Measurements from ENCODE around the gene NOTCH2. TPM values are rescaled to one million over a fixed set of nuclear protein-coding genes. Genes with fewer than 3 reads are reported as not detected.
"Not testable (repeated sequence)": the region's sequence is repeated elsewhere in the genome, so short reads cannot be mapped to it uniquely, and the experiment has no call there.

NOTCH2 gene
- total RNA-seq, 3 donors from 2014 or later = 106 to 148 (median 123) TPM

- Histone ChIP-seq H3K27ac (no peak overlapping the region), H3K4me1 (no peaks in the 10 kb centered on the region), H3K27me3 (no peaks in the 10 kb centered on the region), H3K4me3 (no peak overlapping the region), H3K36me3 (no peaks in the 10 kb centered on the region), H3K9me3 (no peaks in the 10 kb centered on the region)
- TF ChIP-seq POLR2A (IDR thresholded peaks at IDR 0.05) (no peak), POLR2AphosphoS5 (IDR thresholded peaks at IDR 0.05) (no peak), CTCF (IDR thresholded peaks at IDR 0.05) (no peak)
- no peak for DNase-seq (ENCODE audit: low spot score in 2 of 2)
- intact Hi-C loops (cut with DNase I; ENCODE audit: low total_unique reads) = no loop called here
These were observed 91.4 kb downstream of the NOTCH2 start for GRCh38 chr1:119978018-119978505.

GRCh38 chr1:119977113-119977736, 92.2 kb downstream of the NOTCH2 start:
- H3K4me3 ChIP-seq; H3K4me1 ChIP-seq; intact Hi-C loops (cut with DNase I; ENCODE audit: low total_unique reads): not testable (repeated sequence)

GRCh38 chr1:119975582-119976254, 93.7 kb downstream of the NOTCH2 start:
- H3K27me3 ChIP-seq; H3K4me3 ChIP-seq; intact Hi-C loops (cut with DNase I; ENCODE audit: low total_unique reads); H3K4me1 ChIP-seq; H3K9me3 ChIP-seq; DNase-seq (ENCODE audit: low spot score in 2 of 2); H3K27ac ChIP-seq; H3K36me3 ChIP-seq: not testable (repeated sequence)

More at GRCh38 chr1:119977113-119977736, 92.2 kb downstream of the NOTCH2 start:
- H3K9me3 ChIP-seq; H3K36me3 ChIP-seq; H3K27ac ChIP-seq; H3K27me3 ChIP-seq; DNase-seq (ENCODE audit: low spot score in 2 of 2): not testable (repeated sequence)

GRCh38 chr1:119975006-119975405, 94.5 kb downstream of the NOTCH2 start:
- peak overlapping the region; percentile 11 to 30 for H3K27ac ChIP-seq
- no peaks in the 10 kb centered on the region for H3K27me3 ChIP-seq
- TF ChIP-seq POLR2AphosphoS5 (IDR thresholded peaks at IDR 0.05) (no peak), CTCF (IDR thresholded peaks at IDR 0.05) (no peak), POLR2A (IDR thresholded peaks at IDR 0.05) (no peak)
- DNase-seq (ENCODE audit: low spot score in 2 of 2) = no peak
- H3K36me3 ChIP-seq = no peaks in the 10 kb centered on the region
- no peaks in the 10 kb centered on the region for H3K4me1 ChIP-seq
- no peaks in the 10 kb centered on the region for H3K9me3 ChIP-seq
- H3K4me3 ChIP-seq = no peak overlapping the region
- intact Hi-C loops (cut with DNase I; ENCODE audit: low total_unique reads) = no loop called here

- TF ChIP-seq POLR2A (IDR thresholded peaks at IDR 0.05) (no peak), CTCF (IDR thresholded peaks at IDR 0.05) (no peak), POLR2AphosphoS5 (IDR thresholded peaks at IDR 0.05) (no peak)
- no peaks in the 10 kb centered on the region for H3K4me1 ChIP-seq
These were observed 95.4 kb downstream of the NOTCH2 start for GRCh38 chr1:119974013-119974412.

More at GRCh38 chr1:119974013-119974412, 95.4 kb downstream of the NOTCH2 start:
- Histone ChIP-seq H3K36me3 (no peaks in the 10 kb centered on the region), H3K4me3 (no peak overlapping the region), H3K27ac (no peak overlapping the region), H3K27me3 (no peaks in the 10 kb centered on the region), H3K9me3 (no peaks in the 10 kb centered on the region)
- DNase-seq (ENCODE audit: low spot score in 2 of 2) = no peak
- intact Hi-C loops (cut with DNase I; ENCODE audit: low total_unique reads) = no loop called here

All from breast epithelium (tissue), 4 donors.